ENCODE measurements around the gene TMEM69.
"Not testable (repeated sequence)": the region's sequence is repeated elsewhere in the genome, so short reads cannot be mapped to it uniquely, and the experiment has no call there.

The TMEM69 gene, protein sequence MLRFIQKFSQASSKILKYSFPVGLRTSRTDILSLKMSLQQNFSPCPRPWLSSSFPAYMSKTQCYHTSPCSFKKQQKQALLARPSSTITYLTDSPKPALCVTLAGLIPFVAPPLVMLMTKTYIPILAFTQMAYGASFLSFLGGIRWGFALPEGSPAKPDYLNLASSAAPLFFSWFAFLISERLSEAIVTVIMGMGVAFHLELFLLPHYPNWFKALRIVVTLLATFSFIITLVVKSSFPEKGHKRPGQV

DNA sequence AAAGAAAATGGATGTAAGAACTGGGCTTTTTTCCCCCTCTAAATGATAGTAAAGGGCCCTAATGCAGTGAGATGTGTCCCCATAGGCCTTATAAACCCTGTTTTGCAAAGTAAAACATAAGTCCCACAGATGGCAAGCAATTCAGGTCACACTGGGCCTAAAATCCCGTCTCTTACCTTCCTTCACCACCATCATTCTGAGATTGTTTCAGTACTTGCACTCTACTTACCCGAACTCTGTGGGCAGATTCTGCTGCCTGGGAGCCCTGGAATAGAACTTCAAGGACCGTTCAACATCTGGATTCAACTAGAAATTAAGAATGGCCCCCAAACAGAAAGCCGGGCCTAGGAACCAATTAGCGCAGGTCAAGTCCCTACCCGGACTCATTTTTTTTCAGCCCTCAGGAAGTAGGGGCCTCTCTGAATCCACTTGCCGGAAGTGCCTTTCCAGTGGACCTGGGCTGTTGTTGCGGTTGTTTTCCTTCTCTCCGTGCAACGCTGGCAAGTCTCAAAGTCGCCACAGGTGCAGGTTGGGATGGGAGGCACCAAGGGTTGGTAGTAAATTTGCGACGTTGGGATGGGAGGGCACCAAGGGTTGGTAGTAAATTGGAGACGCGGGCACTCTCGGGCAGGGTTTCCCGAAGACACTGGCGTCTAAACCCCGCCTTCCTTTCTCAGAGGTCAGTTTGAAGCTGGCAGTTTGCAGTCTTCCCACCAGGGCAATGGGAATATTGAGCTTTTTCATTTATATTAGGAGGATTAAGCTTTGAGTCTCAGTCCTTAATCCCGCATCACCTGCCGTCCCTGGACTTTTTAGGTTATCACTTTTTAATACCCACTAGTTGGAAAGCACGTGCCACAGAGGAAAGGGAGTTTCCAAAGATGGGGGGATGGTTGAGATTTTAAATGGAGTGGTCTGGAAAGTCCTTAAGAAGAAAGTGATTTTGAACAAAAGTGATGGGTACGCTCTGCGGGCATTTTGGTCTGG lies at the start of gene TMEM69:
Gene TMEM69, plus strand, starts transcription at position 428 of the 987 bp plus-strand sequence. CDS start 2,888 bp downstream, outside the sequence.
- DNase-seq (ENCODE audit: low spot score): peak; percentile 86

DNA sequence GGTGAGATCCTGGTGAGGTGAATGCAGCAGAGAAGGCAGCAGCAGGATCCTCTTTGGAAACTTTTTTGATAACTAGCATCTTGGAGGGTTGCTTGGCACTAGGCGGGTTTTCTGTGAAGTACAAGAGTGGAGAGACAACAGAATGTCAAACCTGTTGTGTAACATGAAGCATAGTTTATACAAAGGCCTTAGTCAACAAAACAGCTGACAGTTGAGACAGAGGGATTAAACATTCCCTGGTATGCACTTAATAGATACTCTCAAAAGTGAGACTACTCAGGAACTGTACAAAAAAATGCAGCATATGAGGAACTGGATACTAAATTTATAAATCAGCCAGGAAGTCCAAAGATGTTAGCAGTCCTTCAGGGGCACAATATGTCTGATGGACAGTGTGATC lies 47.7 kb upstream of the TMEM69 start:
- DNase-seq (ENCODE audit: low spot score): no peak

DNA sequence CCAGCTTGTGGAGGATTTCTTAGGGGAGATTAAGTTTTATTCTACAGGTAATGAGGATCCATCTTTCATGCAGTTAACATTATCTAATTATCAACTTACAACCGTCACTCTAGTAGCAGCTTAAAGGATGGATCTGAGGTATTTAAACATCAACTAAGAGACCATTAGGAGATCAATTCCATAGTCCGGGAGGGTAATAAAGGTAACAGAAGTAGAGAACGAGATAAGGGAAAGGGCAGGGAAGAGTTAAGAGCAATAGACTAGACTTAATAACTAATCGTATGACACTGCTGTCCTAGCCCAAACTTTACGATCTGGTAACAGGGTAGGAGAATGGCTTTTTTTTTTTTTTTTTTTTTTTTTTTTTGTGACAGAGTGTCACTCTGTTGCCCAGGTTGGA lies 44.7 kb upstream of the TMEM69 start:
- DNase-seq (ENCODE audit: low spot score): no peak

- no peak for DNase-seq (ENCODE audit: low spot score)
Observed at GRCh38 chr1:45643978-45644377, 44.0 kb upstream of the TMEM69 start.

DNA sequence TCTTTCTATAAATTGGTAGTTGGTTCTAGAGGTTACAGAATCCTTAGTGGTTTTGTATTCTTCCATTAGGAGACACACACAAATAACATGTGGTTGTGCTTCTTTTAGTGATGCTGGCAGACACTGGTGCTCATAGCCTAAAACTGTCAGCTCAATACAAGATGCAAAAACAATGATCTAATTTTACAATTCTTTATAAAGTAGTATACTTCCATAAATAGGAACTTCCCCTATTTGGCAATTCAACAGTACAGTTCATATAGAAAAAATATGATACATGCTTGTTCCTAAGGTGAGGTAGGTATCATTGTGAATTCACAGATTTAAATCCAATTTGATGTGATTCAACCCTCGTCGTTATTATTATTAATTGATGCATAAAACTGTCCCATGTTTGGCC lies 43.3 kb upstream of the TMEM69 start:
- DNase-seq (ENCODE audit: low spot score): no peak

DNA sequence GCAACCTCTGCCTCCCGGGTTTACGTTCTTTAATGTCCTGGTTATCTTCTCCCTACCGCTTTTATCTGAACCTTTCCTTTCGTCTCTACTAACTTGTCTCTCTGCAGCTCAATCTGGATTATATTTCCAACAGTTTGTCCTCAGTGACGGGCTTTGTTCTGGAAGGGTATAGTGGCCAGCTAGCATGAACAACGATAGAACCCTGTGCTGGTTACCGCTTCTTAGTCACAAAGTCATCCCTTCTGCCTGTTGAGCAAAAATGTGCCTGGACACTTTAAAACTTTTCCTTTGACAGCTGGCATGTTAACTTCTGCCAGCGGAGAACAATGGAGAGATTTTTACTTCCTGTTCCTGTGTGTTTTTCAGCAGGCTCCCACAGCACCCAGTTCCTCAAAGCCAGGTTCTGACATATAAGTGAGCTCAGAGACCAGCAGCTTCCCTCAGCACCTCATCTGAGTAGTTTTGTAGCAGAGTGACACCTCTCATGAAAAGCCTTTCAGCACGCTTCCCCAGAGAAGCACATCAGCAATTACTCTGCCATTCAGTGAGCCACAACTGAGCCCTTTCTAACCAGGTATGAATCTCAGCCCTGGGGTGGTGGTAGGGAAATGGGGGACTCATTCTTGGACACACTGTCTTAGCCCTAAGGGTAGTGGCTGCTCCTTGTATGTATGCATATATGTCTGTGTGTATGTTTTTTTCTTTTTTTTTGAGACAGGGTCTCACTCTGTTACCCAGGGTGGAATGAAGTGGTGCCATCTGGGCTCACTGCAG lies 40.5 kb upstream of the TMEM69 start:
- DNase-seq (ENCODE audit: low spot score): no peak

DNA sequence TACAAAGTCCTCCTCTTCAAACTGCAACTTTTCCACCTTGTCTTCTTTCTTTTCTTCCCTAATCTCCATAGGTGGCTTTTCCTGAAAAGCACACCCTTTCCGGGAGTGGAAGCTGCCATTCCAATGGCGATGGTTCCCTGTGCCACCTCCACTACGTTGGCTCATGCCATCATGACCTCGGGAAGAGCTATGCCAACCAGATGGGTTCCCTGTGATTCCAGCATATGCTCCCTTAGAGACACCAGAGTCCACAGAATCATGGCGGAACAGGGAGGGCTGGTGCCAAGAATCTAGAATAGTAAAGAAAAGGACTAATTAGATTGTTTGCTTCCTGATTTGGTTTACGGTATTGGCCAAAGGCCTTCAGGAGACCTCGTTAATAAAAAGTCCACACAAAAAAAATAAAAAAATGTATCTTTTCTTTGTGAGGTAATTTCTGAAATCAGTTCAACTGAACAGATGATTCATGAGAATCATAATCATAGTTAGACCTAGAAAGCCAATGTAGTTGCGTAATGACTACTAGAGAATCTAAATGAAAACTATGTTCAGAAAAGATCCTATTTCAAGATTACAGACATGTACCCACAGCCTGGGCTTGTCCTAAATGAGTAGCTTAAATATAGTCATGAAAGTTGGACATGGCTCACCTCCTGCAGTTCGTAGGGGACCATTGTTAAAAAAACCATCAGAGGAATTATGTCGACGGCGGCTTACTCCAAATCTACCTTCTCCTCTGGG lies 33.3 kb upstream of the TMEM69 start:
- peak; percentile 76 for DNase-seq (ENCODE audit: low spot score)

GRCh38 chr1:45656573-45657226 lies 31.3 kb upstream of the TMEM69 start:
- no peak for DNase-seq (ENCODE audit: low spot score)

DNA sequence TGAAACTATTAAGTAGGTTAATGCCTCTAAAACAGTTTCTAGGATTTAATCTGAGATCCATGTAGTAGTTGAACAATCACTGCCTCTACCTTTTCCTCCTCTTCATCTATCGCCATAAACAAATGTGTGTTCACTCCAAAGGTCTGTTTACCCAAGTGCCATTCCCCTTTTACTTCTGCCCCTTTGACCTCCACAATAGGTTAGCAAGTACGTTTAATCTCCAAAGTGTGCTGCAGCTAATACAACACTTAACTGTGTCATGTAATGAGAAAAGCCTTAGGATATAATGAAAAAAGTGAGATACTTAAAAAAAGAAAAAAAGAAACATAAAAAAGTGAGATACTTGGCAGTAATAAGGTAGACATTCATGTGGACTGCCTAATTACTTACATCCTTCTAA lies 29.8 kb upstream of the TMEM69 start:
- DNase-seq (ENCODE audit: low spot score): no peak

DNA sequence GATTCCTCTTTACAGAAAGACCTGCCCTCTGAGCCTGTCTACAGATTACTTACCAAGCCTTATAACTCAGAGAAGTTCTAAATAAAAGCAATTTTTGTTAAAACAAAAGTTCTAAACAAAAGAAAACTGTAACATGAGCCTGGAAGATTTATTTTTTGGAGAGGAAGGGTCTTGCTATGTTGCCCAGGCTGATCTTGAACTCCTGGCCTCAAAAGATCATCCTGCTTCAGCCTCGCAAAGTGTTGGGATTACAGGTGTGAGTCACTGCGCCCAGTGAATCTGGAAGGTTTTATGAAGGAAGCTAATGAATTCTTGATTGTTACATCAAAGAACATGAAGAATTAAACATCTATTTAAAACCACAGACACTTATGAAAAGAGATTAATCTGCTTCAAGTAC lies 28.8 kb upstream of the TMEM69 start:
- DNase-seq (ENCODE audit: low spot score): no peak

DNA sequence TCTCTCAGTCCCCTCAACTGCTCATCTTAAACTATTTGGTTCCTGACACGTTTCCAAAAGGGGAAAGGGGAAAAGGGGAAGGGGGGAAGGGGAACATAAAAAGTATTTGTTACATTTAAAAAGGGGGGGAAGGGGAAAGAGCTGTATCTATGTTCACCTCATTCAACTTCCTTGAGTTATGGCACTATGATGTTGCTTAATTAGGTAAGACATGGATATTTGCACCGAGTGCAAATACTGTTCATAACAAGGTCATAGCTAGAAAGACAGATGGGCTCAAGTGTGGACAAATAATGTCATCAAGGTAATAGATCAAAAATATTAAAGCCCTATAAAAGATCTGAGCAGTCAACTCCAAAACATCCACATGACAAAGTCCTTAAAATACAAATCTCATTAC lies 27.6 kb upstream of the TMEM69 start:
- DNase-seq (ENCODE audit: low spot score): no peak

DNA sequence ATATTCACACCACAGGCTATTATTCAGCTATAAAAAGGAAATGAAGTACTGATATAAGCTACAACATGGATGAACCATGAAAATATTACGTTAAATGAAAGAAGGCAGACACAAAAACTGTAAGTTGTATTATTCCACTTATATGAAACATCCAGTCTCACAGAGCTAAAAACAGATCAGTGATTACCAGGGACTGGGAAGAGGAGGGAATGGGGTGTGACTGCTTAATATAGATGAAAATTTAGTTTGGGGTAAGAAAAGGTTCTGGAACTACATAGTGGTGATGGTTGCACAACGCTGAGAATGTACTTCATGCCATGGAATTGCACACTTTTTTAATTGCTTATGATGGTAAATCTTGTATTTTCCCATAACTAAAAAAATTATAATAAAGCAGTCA lies 21.1 kb upstream of the TMEM69 start:
- no peak for DNase-seq (ENCODE audit: low spot score)

GRCh38 chr1:45667321-45668111 lies 20.5 kb upstream of the TMEM69 start:
- no peak for DNase-seq (ENCODE audit: low spot score)

GRCh38 chr1:45668526-45668925 lies 19.5 kb upstream of the TMEM69 start:
- no peak for DNase-seq (ENCODE audit: low spot score)

DNA sequence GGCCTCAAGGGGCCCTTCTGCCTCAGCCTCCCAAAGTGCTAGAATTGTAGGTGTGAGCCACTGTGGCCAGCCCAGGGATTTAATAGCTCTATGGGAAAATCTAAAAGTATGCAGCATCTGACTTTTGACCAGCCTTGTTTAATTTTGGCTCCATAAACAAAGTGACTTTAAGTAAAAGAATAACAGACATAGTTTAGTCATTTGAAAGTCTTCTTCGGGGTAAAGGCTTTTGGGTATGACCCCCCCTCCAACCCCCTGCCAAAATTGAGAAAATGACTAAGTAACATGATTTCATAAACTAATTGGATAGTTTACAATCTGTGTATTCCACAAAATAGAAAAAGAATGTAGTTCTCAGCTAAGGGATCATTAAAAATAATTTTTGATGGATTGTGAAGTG lies 18.6 kb upstream of the TMEM69 start:
- no peak for DNase-seq (ENCODE audit: low spot score)

- DNase-seq (ENCODE audit: low spot score): no peak
Observed at GRCh38 chr1:45669859-45670655, 17.9 kb upstream of the TMEM69 start.

DNA sequence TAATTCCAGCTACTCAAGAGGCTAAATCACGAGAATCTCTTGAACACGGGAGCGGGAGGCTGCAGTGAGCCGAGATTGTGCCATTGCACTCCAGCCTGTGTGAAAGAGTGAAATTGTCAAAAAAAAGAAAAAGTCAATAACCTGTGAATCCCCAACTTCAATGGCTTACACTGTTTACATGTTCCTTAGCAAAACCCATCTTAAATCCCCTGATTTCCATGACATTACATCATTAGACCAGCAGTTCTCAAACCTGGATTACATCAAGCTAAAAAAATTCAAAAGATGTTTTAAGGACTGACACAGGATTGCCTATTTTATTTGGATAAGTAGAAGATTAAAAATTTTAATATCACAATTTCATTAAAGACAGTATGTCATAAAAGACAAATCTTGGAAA lies 14.0 kb upstream of the TMEM69 start:
- no peak for DNase-seq (ENCODE audit: low spot score)

GRCh38 chr1:45674478-45674877 lies 13.5 kb upstream of the TMEM69 start:
- no peak for DNase-seq (ENCODE audit: low spot score)

DNA sequence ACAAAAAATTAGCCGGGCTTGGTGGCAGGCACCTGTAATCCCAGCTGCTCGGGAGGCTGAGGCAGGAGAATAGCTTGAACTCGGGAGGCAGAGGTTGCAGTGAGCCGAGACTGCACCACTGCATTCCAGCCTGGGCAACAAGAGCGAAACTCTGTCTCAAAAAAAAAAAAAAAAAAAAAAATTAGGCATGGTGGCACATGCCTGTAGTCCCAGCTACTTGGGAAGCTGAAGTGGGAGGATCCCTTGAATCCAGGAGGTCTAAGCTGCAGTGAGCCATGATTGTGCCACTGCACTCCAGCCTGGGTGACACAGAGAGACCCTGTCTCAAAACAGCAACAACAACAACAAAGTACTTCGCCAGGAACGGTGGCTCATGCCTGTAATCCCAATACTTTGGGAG lies 11.4 kb upstream of the TMEM69 start:
- not testable (repeated sequence) for DNase-seq (ENCODE audit: low spot score)

Measured in activated CD4-positive, alpha-beta T cell treated with anti-CD3 and anti-CD28 coated beads, Interleukin-2, Interleukin-4, amounts not matched to agents 100 ng/mL and 50 ng/mL, durations not matched to agents 16 hours and 8 hours (primary cell).